ENCODE measurements around the gene MOB2.

Gene MOB2

DNA sequence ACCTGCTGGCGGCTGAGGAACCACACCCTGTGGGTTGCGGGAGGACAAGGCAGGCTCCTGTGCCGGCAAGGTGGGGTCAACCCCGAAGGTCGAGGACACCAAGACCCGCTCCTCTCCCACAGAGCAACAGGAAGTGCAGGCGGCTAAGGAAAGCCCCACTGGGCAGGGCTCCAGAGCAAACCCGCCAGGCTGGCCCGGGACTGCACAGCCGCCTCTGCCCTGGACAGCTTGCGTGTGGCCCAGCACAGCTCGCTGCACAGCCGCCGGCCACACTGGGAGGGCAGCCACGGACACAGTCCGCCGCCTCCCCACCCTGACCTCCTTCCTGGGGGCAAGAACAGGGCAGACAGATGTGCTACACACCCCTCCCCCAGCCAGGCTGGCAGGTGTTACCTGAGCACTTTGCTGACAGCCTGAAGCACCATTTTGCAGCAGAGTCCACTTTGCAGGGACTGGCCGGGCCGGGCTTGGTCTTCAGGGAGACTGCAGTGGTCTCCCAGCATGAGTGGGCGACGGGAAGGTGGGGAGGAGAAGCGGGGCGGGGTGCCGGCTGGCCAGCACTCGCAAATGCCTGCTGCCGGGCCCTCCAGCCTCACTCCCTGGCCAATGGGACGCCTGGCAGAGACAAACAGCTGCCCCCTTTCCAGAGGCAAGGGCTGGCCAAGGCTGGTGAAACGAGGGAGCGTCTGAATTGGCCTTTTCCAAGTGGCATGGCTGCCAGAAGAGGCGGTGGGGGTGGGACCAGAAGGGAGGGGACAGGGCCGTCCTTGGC lies at the start of gene MOB2:
Gene MOB2 (minus strand): TSS at position 726 of the 772 bp plus-strand sequence. CDS start 223 bp downstream, at position 503.
- DNase-seq (ENCODE audit: low read depth in 2 of 2), result no peak

DNA sequence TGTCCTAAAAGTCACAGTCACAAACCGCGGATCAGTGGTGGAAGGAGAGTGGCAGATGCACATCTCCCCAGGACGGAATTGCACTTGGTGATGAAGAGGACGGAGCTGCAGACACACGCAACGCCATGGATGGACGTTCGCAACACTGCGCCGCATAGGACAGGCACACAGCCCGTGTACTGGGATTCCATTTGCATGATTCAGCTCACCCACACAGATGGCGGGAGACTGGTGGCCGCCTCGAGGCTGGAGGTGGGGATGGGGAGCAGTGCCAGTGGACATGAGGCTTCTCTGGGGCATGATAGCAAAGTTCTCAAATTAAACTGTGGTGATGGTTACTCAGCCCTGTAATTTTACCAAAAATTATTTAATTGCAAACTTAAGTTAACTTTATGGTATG lies 48.1 kb upstream of the MOB2 start:
- DNase-seq (ENCODE audit: low read depth in 2 of 2), result no peak

DNA sequence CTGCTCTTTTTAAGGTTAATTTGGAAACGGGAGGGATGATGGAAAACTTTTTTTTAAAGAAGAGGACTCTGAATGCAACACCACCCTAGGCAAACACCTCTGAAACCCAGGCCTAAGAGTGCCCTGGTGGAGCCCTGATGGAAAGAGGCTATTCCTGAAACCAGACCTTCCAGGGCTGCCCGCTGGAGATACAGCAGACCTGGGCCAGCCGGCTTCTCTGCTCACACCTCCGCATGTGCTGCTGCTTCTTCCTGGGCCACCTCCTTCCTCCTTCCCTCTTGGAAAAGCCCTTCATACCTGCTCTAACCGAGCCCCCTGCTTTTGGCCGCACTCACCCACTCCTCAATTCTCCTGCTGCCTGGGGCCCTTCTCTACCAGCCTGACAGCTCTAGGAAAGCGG lies 47.6 kb upstream of the MOB2 start:
- no peak for DNase-seq (ENCODE audit: low read depth in 2 of 2)

- no peak for DNase-seq (ENCODE audit: low read depth in 2 of 2)
These were observed 46.8 kb upstream of the MOB2 start for GRCh38 chr11:1533342-1533725.

- no peak for DNase-seq (ENCODE audit: low read depth in 2 of 2)
These were observed 46.2 kb upstream of the MOB2 start for GRCh38 chr11:1532606-1533341.

DNA sequence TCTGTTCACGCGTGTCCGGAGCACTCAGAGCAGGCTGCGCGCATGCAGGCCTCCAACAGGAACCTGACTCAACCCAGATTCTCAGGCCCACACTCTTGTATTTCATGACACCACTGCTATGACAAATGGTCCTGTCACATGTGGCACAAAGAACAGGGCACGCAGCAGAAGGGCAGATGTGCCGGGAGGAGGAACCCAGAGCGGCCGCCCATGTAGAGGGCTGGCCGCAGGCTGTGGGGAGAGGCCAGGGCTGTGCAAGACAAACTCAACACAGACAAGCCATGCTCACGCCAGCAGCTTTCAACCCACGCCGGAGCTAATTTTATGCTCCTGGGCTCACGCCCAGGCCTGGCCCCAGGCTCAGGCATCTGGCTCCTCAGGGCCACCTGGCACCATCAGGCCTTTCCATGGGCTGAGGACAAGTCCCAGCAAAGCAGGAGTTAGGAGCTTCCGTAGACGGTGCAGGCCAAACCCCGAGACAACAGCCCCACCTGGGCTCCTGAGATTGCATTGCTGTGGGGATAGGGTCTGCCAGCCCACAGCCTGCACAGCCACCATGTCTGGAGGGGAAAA lies 45.5 kb upstream of the MOB2 start:
- no peak for DNase-seq (ENCODE audit: low read depth in 2 of 2)

GRCh38 chr11:1531449-1532013 lies 45.0 kb upstream of the MOB2 start:
- DNase-seq (ENCODE audit: low read depth in 2 of 2), result no peak

- no peak for DNase-seq (ENCODE audit: low read depth in 2 of 2)
These were observed 44.3 kb upstream of the MOB2 start for GRCh38 chr11:1530686-1531448.

DNA sequence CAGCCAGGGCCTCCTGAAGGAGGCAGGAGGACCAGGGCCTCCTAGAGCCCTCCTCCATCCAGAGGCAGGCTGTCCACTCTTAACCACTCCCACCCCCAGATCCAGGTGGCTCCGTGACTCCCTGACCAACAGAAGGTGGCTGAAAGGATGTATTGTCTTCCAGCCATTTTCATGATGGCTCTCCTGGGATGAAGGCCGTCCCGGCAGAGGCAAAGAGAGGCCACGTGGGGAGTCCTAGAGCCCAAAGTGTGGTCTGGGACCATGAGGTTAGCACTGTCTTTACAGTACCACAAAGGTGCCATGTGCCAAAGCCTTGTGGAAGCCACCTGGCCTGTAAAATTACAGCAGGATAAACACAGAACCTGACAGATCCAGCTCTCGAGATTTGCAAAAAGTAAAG lies 43.2 kb upstream of the MOB2 start:
- no peak for DNase-seq (ENCODE audit: low read depth in 2 of 2)

DNA sequence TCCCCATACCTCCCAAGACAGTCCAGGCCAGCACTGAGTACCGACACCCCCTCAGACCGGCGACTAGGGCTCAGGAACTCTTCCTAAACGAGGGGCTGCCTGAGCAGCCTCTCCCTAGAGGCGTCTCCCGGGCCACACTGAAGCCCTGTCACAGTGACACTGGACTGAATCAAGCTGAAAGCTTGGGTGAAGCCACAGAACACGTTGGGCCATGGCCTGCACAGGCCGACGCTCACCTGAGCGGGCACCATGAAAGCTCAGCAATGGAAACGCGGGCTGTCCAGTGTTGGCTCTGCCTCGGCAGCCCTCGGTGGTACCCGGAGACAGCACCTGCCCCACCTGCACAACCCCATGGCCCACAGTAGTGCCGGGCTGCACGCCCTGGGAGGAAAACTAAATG lies 42.7 kb upstream of the MOB2 start:
- DNase-seq (ENCODE audit: low read depth in 2 of 2), result no peak

- DNase-seq (ENCODE audit: low read depth in 2 of 2), result no peak
These were observed 42.1 kb upstream of the MOB2 start for GRCh38 chr11:1528710-1529109.

DNA sequence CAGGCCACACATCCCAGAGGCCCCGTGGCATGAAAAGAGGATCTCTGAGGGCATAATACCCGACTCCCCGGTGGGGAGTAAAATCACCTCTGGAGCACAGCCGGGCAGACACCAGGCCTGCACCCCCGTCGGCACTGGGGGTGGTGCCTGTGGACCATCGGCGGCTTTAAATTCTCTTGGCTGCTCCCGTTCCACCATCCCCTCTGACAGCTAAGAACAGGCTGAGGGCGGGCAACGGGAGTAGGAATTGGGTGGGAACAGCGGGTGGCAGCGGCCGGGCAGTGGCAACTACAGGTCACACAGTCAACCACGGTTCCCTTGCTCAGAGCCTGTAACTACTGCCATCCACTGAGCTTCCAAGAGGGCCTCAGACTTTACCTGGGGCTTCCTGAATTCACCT lies 40.2 kb upstream of the MOB2 start:
- DNase-seq (ENCODE audit: low read depth in 2 of 2), result no peak

DNA sequence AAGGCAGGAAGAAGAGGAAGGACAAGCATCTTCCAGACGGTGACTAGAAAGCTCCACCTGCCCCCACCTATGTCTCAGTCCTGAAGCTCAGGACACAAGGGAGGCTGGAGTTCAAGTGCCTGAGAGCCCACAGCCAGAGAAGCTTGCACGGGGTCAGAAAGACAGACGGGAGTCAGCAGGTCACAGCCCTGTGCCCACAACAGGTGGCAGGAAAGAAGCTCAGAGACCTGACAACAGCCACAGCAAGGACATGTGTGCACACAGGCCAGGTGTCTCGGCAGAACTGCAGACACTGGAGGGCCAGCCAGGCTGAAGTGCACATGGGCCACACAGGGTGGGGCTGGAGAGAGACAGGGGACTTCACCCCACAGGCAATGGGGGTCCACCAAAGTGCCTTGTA lies 37.2 kb upstream of the MOB2 start:
- no peak for DNase-seq (ENCODE audit: low read depth in 2 of 2)

DNA sequence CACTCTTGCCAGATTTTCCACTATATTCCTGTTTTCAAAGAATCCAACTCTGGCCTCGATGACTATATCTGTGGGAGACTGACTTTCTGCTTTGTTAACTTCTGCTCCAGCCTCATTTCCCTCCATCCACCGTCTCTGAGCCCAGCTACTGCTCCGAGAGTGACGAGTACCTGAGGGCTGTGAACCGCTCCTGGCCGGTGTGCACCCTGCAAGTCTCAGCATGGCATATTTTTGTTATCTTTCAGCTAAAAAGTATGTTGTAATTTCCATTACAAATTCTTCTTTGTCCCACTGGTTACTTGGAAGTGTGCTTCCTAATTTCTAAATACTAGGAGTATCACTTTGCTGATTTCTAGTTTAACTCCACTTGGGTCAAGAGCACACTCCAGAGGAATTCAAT lies 36.5 kb upstream of the MOB2 start:
- no peak for DNase-seq (ENCODE audit: low read depth in 2 of 2)

GRCh38 chr11:1522081-1522424 lies 35.5 kb upstream of the MOB2 start:
- no peak for DNase-seq (ENCODE audit: low read depth in 2 of 2)

DNA sequence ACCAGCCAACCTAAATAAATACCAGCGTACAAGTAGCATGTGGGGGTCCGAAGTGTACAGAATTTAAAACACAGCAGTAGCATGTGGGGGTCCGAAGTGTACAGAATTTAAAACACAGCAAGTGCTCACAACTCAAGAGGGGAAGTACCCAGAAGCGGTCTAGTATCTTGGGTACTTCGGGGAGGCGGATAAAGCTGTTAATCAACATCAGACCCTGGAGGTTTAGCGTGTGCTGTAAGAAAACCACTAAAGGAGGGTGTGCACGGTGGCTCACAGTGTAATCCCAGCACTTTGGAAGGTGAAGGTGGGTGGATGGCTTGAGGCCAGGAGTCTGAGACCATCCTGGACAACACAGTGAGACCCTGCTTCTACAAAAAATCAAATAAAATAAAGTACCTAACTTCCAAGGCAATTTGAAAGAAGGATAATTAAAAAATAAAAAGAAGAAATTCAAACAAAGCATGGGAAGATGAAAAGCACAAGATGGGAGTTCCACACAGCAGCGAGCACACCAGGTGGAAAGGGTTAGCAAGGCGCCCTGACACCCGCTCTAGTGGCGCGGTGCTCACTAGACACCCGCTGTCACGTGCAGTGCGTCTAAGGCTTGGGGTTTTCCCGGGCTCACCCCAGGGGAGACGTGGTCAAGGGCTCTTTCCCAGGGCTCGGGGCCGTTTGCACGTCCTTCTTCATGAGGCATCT lies 35.0 kb upstream of the MOB2 start:
- no peak for DNase-seq (ENCODE audit: low read depth in 2 of 2)

- no peak for DNase-seq (ENCODE audit: low read depth in 2 of 2)
These were observed 34.2 kb upstream of the MOB2 start for GRCh38 chr11:1520663-1521267.

DNA sequence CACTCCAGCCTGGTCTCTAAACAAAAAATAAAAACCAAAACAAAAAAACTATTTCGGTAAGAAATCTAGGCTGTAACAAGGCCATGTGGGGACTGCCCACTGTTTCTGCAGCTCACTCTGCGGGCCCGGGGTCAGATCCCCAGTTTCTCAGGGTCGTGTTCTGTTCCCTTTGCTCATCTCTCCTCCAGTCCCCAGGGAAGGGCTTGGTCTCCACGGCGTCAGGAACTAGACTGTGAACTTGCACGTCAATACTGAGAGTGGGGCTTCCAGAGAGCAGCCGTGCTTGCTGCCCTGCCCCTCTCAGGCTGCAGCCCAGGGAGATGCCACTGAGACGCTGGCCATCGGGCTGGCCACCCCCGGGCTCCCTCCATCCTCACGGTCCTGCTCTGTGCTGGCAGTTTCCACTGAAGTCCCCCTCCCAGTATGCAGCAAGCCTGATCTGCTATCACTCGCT lies 33.7 kb upstream of the MOB2 start:
- DNase-seq (ENCODE audit: low read depth in 2 of 2), result no peak

- no peak for DNase-seq (ENCODE audit: low read depth in 2 of 2)
These were observed 32.7 kb upstream of the MOB2 start for GRCh38 chr11:1519028-1520010.

DNA sequence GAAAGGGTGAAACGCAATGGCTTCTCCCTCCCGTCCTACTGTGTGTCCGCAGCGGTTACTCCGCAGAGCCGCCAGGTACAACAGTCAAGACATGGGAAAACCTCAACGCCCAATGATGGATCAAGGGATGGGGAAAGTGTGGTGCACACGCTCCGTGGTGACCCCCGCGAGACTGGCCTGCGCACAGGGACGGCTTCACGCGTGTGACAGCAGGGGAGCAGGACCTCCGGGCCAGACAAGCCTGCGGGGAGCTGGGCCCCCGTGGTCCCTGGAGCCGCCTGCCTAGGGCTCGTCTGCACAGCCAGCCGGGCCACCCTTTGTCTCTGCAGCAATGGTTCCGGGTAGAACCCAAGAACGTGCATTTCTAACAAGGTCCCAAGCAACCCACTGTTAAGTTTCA lies 31.7 kb upstream of the MOB2 start:
- no peak for DNase-seq (ENCODE audit: low read depth in 2 of 2)

Data from stimulated activated CD4-positive, alpha-beta T cell treated with anti-CD3 and anti-CD28 coated beads, Interleukin-1b, Interleukin-23, amount 100 ng/mL, for 1 hour (primary cell).